ENCODE measurements around the gene TVP23B. TPM values are rescaled to one million over a fixed set of nuclear protein-coding genes. Genes with fewer than 3 reads are reported as not detected.
"Not testable (repeated sequence)": the region's sequence is repeated elsewhere in the genome, so short reads cannot be mapped to it uniquely, and the experiment has no call there.

Gene TVP23B
- total and polyA plus RNA-seq, 2 donors = 32.2 to 35.8 TPM

DNA sequence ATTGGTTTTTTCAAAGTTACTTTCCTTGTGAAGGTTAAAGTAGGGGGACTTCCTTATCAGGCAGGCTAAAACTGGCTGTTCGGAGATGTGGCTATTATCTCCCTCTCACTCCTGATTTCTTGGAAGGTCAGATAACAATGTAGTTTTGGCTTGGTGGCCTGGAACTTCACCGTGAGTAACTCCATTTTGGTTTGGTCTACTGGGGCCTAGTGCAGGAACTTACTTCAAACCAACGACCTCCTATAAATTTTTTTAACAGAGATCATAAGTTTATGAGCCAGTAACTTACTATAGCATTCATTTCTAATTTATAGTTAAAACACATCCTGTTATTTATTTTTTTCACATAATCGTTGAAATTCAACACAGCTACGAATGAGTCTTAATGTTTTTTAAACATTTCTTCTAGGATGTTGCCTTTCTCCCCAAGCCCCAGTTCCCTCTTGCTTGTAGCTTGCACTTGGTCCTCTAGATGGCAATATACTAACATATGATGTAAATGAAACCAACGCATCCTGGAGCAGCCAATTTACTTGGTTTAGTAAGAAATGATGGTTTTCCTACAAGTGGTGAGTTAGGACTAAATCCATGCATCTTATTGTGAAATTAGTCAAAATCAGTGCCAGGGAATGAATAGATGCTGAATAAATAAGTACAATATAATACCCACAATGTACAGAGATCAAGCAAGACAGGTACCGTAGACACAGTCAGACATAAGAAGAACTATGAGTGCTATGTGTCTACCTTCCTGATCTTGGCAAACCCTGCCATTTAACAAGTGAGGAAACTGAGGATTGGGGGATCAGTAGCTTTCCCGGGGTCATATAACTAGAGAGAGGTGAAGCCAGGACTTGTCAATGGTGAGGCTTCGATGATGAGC lies 35.7 kb downstream of the TVP23B start:
- not testable (repeated sequence) for H3K36me3 ChIP-seq (ENCODE audit: control insufficient read depth in 2 of 2, insufficient read depth in 2 of 2, low read length in 1 of 2); H3K27ac ChIP-seq (ENCODE audit: low read depth in 1 of 2, low read length in 1 of 2); H3K4me1 ChIP-seq (ENCODE audit: control insufficient read depth in 2 of 2, insufficient read depth in 2 of 2, low read length in 2 of 2); H3K27me3 ChIP-seq (ENCODE audit: control insufficient read depth in 2 of 2, insufficient read depth in 1 of 2, low read length in 1 of 2); H3K9me3 ChIP-seq (ENCODE audit: control insufficient read depth in 2 of 2, insufficient read depth in 1 of 2, low read length in 1 of 2); H3K4me3 ChIP-seq (ENCODE audit: low read length in 2 of 2)
- DNase-seq (ENCODE audit: low read depth in 6 of 9, low spot score in 9 of 9) = peak in 6 of 9 donors; percentile 12 to 66 (median 28)
- 60% methylated on average over 9 of the region's 9 CpGs for WGBS

DNA sequence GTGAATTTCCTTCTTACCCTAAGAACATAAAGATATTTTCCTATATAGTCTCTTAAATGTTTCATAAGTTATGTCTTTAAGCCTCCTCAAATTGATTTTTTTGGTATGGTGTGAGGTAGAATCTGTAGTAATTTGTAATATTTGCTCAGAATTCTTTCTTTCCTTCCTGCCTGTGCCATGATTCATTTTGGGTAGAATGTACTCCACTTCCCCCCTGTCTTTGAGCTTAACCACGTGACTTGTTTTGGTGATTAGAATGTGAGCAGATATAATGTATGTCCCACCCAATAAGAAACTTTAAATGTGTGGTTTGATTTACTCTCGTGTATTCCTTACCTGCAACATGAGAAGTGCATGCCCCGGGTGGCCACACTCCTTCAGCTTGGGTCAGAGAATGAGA lies 40.4 kb downstream of the TVP23B start:
- not testable (repeated sequence) for DNase-seq (ENCODE audit: low read depth in 6 of 9, low spot score in 9 of 9); H3K36me3 ChIP-seq (ENCODE audit: control insufficient read depth in 2 of 2, insufficient read depth in 2 of 2, low read length in 1 of 2); H3K4me1 ChIP-seq (ENCODE audit: control insufficient read depth in 2 of 2, insufficient read depth in 2 of 2, low read length in 2 of 2); H3K4me3 ChIP-seq (ENCODE audit: low read length in 2 of 2); H3K9me3 ChIP-seq (ENCODE audit: control insufficient read depth in 2 of 2, insufficient read depth in 1 of 2, low read length in 1 of 2); H3K27ac ChIP-seq (ENCODE audit: low read depth in 1 of 2, low read length in 1 of 2); H3K27me3 ChIP-seq (ENCODE audit: control insufficient read depth in 2 of 2, insufficient read depth in 1 of 2, low read length in 1 of 2)
- 24% methylated on average over 1 of the region's 3 CpGs for WGBS

GRCh38 chr17:18827613-18828012 lies 46.6 kb downstream of the TVP23B start:
- not testable (repeated sequence) for H3K27ac ChIP-seq (ENCODE audit: low read depth in 1 of 2, low read length in 1 of 2); H3K4me3 ChIP-seq (ENCODE audit: low read length in 2 of 2); DNase-seq (ENCODE audit: low read depth in 6 of 9, low spot score in 9 of 9); H3K9me3 ChIP-seq (ENCODE audit: control insufficient read depth in 2 of 2, insufficient read depth in 1 of 2, low read length in 1 of 2); H3K27me3 ChIP-seq (ENCODE audit: control insufficient read depth in 2 of 2, insufficient read depth in 1 of 2, low read length in 1 of 2); H3K36me3 ChIP-seq (ENCODE audit: control insufficient read depth in 2 of 2, insufficient read depth in 2 of 2, low read length in 1 of 2); H3K4me1 ChIP-seq (ENCODE audit: control insufficient read depth in 2 of 2, insufficient read depth in 2 of 2, low read length in 2 of 2)
- no CpG with 5 or more reads among the region's 1 CpG for WGBS

DNA sequence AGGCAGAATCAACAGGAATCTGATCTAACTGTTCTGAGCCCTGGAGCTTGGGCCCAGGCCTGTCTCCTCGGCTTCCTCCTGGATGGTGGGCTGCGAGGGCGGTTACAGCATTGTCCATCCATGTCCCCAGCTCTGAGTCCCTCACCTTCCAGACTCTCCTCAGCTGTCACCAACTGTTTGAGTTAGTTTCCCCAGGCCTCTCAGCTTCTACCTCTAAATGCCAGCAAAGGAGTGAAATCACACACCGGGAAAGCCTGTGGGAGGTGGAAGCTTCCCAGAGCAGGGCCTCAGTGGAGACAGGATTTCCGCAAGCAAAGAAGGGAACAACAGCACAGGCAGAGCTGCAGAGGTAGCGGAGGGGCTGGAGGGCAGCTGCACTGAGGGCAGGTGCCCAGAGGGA lies 67.5 kb downstream of the TVP23B start:
- 95% methylated on average over 6 of the region's 6 CpGs for WGBS
- DNase-seq (ENCODE audit: low read depth in 6 of 9, low spot score in 9 of 9) = no peak
- Histone ChIP-seq H3K36me3 (ENCODE audit: control insufficient read depth in 2 of 2, insufficient read depth in 2 of 2, low read length in 1 of 2) (no peaks in the 10 kb centered on the region), H3K27me3 (ENCODE audit: control insufficient read depth in 2 of 2, insufficient read depth in 1 of 2, low read length in 1 of 2) (no peaks in the 10 kb centered on the region), H3K27ac (ENCODE audit: low read depth in 1 of 2, low read length in 1 of 2) (no peak overlapping the region), H3K4me3 (ENCODE audit: low read length in 2 of 2) (no peak overlapping the region), H3K4me1 (ENCODE audit: control insufficient read depth in 2 of 2, insufficient read depth in 2 of 2, low read length in 2 of 2) (no peaks in the 10 kb centered on the region), H3K9me3 (ENCODE audit: control insufficient read depth in 2 of 2, insufficient read depth in 1 of 2, low read length in 1 of 2) (no peaks in the 10 kb centered on the region)

- 84% methylated on average over 1 of the region's 1 CpG for WGBS
- H3K4me1 ChIP-seq (ENCODE audit: control insufficient read depth in 2 of 2, insufficient read depth in 2 of 2, low read length in 2 of 2) = peaks cover 4 to 7% of the 10 kb centered on the region in 2 donors
- DNase-seq (ENCODE audit: low read depth in 6 of 9, low spot score in 9 of 9) = no peak
- no peaks in the 10 kb centered on the region for H3K9me3 ChIP-seq (ENCODE audit: control insufficient read depth in 2 of 2, insufficient read depth in 1 of 2, low read length in 1 of 2)
- H3K4me3 ChIP-seq (ENCODE audit: low read length in 2 of 2) = no peak overlapping the region
- no peaks in the 10 kb centered on the region for H3K36me3 ChIP-seq (ENCODE audit: control insufficient read depth in 2 of 2, insufficient read depth in 2 of 2, low read length in 1 of 2)
- no peak overlapping the region for H3K27ac ChIP-seq (ENCODE audit: low read depth in 1 of 2, low read length in 1 of 2)
- no peaks in the 10 kb centered on the region for H3K27me3 ChIP-seq (ENCODE audit: control insufficient read depth in 2 of 2, insufficient read depth in 1 of 2, low read length in 1 of 2)
These were observed 69.7 kb downstream of the TVP23B start for GRCh38 chr17:18850679-18851078.

GRCh38 chr17:18851201-18851600 lies 70.2 kb downstream of the TVP23B start:
- H3K27ac ChIP-seq (ENCODE audit: low read depth in 1 of 2, low read length in 1 of 2) = no peak overlapping the region
- no peaks in the 10 kb centered on the region for H3K9me3 ChIP-seq (ENCODE audit: control insufficient read depth in 2 of 2, insufficient read depth in 1 of 2, low read length in 1 of 2)
- DNase-seq (ENCODE audit: low read depth in 6 of 9, low spot score in 9 of 9) = no peak
- peaks cover 4 to 9% of the 10 kb centered on the region in 2 donors for H3K4me1 ChIP-seq (ENCODE audit: control insufficient read depth in 2 of 2, insufficient read depth in 2 of 2, low read length in 2 of 2)
- 82% methylated on average over 3 of the region's 3 CpGs for WGBS
- no peak overlapping the region for H3K4me3 ChIP-seq (ENCODE audit: low read length in 2 of 2)
- no peaks in the 10 kb centered on the region for H3K36me3 ChIP-seq (ENCODE audit: control insufficient read depth in 2 of 2, insufficient read depth in 2 of 2, low read length in 1 of 2)
- no peaks in the 10 kb centered on the region for H3K27me3 ChIP-seq (ENCODE audit: control insufficient read depth in 2 of 2, insufficient read depth in 1 of 2, low read length in 1 of 2)

GRCh38 chr17:18854956-18855355 lies 74.0 kb downstream of the TVP23B start:
- H3K4me1 ChIP-seq (ENCODE audit: control insufficient read depth in 2 of 2, insufficient read depth in 2 of 2, low read length in 2 of 2) = peaks cover 6 to 19% of the 10 kb centered on the region in 2 donors
- H3K27me3 ChIP-seq (ENCODE audit: control insufficient read depth in 2 of 2, insufficient read depth in 1 of 2, low read length in 1 of 2) = no peaks in the 10 kb centered on the region
- 93% methylated on average over 7 of the region's 7 CpGs for WGBS
- no peak overlapping the region for H3K27ac ChIP-seq (ENCODE audit: low read depth in 1 of 2, low read length in 1 of 2)
- no peak overlapping the region for H3K4me3 ChIP-seq (ENCODE audit: low read length in 2 of 2)
- H3K9me3 ChIP-seq (ENCODE audit: control insufficient read depth in 2 of 2, insufficient read depth in 1 of 2, low read length in 1 of 2) = no peaks in the 10 kb centered on the region
- H3K36me3 ChIP-seq (ENCODE audit: control insufficient read depth in 2 of 2, insufficient read depth in 2 of 2, low read length in 1 of 2) = no peaks in the 10 kb centered on the region
- DNase-seq (ENCODE audit: low read depth in 6 of 9, low spot score in 9 of 9) = no peak

DNA sequence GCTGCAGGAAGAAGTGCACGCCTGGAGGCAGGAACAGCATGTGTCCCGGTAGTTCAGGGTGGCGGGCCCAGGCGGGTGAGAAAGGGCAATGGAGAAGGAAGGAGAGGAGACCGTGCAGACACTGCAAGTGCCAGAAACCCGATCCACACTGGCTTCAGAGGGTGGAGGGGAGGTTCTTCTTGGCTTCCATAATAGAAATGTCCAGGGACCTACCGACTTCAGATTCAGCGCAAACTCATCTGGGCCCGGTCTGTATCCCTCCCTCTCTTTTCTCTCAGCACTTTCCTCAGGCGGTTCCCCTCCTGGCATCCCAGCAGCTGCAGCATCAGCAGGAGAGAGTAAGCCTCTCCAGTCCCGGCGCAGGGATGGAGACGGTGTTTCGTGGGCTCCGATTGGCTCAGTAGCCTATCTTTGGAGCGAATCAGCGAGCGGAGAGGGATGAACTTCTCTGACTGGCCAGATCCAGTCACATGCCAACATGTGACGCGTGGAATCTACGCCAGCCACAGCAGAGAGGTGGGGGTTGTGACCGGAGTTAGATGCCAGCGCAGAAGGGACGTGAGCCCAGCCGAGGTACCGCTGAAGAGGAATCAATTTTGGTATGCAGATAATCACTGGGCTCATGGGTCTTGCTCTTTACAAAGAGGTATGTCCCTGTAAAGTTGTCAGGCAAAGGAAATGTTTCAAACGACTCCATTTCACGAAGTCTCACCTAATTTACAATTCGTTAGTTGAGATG lies 75.0 kb downstream of the TVP23B start:
- under 1% methylated on average over 29 of the region's 29 CpGs for WGBS
- Histone ChIP-seq H3K9me3 (ENCODE audit: control insufficient read depth in 2 of 2, insufficient read depth in 1 of 2, low read length in 1 of 2) (no peaks in the 10 kb centered on the region), H3K4me1 (ENCODE audit: control insufficient read depth in 2 of 2, insufficient read depth in 2 of 2, low read length in 2 of 2) (peaks cover 6 to 19% of the 10 kb centered on the region in 2 donors), H3K4me3 (ENCODE audit: low read length in 2 of 2) (peak overlapping the region; percentile 60 to 83), H3K27me3 (ENCODE audit: control insufficient read depth in 2 of 2, insufficient read depth in 1 of 2, low read length in 1 of 2) (no peaks in the 10 kb centered on the region), H3K27ac (ENCODE audit: low read depth in 1 of 2, low read length in 1 of 2) (peak overlapping the region; percentile 87 to 89), H3K36me3 (ENCODE audit: control insufficient read depth in 2 of 2, insufficient read depth in 2 of 2, low read length in 1 of 2) (no peaks in the 10 kb centered on the region)
- peak; percentile 77 to 96 (median 89) for DNase-seq (ENCODE audit: low read depth in 6 of 9, low spot score in 9 of 9)
